SK-N-SH (cell line): Measurements from ENCODE around the gene FPR2. TPM values are rescaled to one million over a fixed set of nuclear protein-coding genes. Genes with fewer than 3 reads are reported as not detected.

ENCODE experiments used
- CTCF ChIA-PET: fragments of 300-600, 350-600 bp; formaldehyde crosslinking; extraction: SDS; loops from one replicate; lab custom pipeline; 2021; lab: Yijun Ruan, JAX
- POLR2A ChIA-PET: fragments of 350-600 bp; sonication (Branson Sonifier 250); formaldehyde crosslinking; extraction: SDS; loops from one replicate; lab custom pipeline; 2020; ENCODE audit warnings: antibody characterized with exemption, inconsistent platforms; lab: Yijun Ruan, JAX
- DNase-seq: peaks from one replicate; pipeline ENCODE4 v3.0.0; 2012
- H2AFZ ChIP-seq: fragments of 200-600 bp; sonication (generic); 2 replicates; pipeline ENCODE4 v1.8.1; 2016; ENCODE audit warnings: antibody characterized with exemption, mild to moderate bottlenecking, low read depth
- H3F3A ChIP-seq: fragments of 200-600 bp; sonication (generic); replicated peaks from 2 replicates; pipeline ENCODE3; 2016; ENCODE audit warnings: antibody characterized with exemption, mild to moderate bottlenecking; ENCODE audit not compliant: insufficient read depth
- H3K27ac ChIP-seq, 2 experiments: fragments of 200-500 bp in 1 of 2; fragments of 200-600 bp in 1 of 2; sonication (Bioruptor generic) in 1 of 2; sonication (generic), shearing (Covaris generic) in 1 of 2; 2 replicates each; pipeline versions ENCODE4 v1.5.1 to v1.6.1; 2014 to 2016; ENCODE audit warnings: low read depth in 2 of 2, inconsistent platforms in 1 of 2, low read length in 1 of 2, mild to moderate bottlenecking in 1 of 2, mixed read lengths in 1 of 2
- H3K27me3 ChIP-seq: fragments of 200-600 bp; sonication (generic), shearing (Covaris generic); 2 replicates; pipeline ENCODE4 v1.6.1; 2016; ENCODE audit warnings: mixed run types; ENCODE audit not compliant: insufficient read depth
- H3K36me3 ChIP-seq, 2 experiments: fragments of 200-500 bp in 1 of 2; fragments of 200-600 bp in 1 of 2; sonication (Bioruptor generic) in 1 of 2; sonication (generic) in 1 of 2; replicated peaks in 1 of 2; 2 replicates each; pipeline versions ENCODE3 to v1.5.1; 2014 to 2016; ENCODE audit warnings: low read length in 1 of 2, mild to moderate bottlenecking in 1 of 2; ENCODE audit not compliant: insufficient read depth in 2 of 2, control insufficient read depth in 1 of 2
- H3K4me1 ChIP-seq, 2 experiments: fragments of 200-500 bp in 1 of 2; fragments of 200-600 bp in 1 of 2; sonication (Bioruptor generic) in 1 of 2; sonication (generic), shearing (Covaris generic) in 1 of 2; 2 replicates each; pipeline versions ENCODE4 v1.5.1 to v1.6.1; 2014 to 2016; ENCODE audit warnings: low read depth in 1 of 2, low read length in 1 of 2, mixed run types in 1 of 2; ENCODE audit not compliant: insufficient read depth in 2 of 2, control insufficient read depth in 1 of 2
- H3K4me2 ChIP-seq: fragments of 200-600 bp; sonication (generic), shearing (Covaris generic); 2 replicates; pipeline ENCODE4 v1.6.1; 2017; ENCODE audit warnings: mixed run types
- H3K4me3 ChIP-seq, 2 experiments: fragments of 200-500 bp in 1 of 2; fragments of 200-600 bp in 1 of 2; sonication (Bioruptor generic) in 1 of 2; sonication (generic), shearing (Covaris generic) in 1 of 2; 2 replicates each; pipeline versions ENCODE4 v1.5.1 to v1.8.1; 2014 to 2016; ENCODE audit warnings: low read depth in 2 of 2, inconsistent platforms in 1 of 2, low read length in 1 of 2, mild to moderate bottlenecking in 1 of 2, mixed read lengths in 1 of 2, moderate library complexity in 1 of 2
- H3K79me2 ChIP-seq: fragments of 200-600 bp; sonication (generic); 2 replicates; pipeline ENCODE4 v1.8.1; 2017; ENCODE audit warnings: mild to moderate bottlenecking; ENCODE audit not compliant: insufficient read depth
- H3K9ac ChIP-seq: fragments of 200-600 bp; sonication (generic); 2 replicates; pipeline ENCODE4 v1.6.1; 2017; ENCODE audit warnings: mixed run types
- H3K9me2 ChIP-seq: fragments of 200-600 bp; sonication (generic); 2 replicates; pipeline ENCODE4 v1.6.1; 2017; ENCODE audit warnings: mixed run types
- H3K9me3 ChIP-seq: fragments of 200-600 bp; sonication (generic); 2 replicates; pipeline ENCODE4 v1.6.1; 2017; ENCODE audit warnings: mixed run types, mild to moderate bottlenecking, moderate library complexity
- H4K20me1 ChIP-seq: fragments of 200-600 bp; sonication (generic); 2 replicates; pipeline ENCODE4 v1.6.1; 2017; ENCODE audit warnings: mild to moderate bottlenecking, mixed run types; ENCODE audit not compliant: insufficient read depth
- CHD2 ChIP-seq: fragments of 150-350 bp; IDR thresholded peaks from 2 replicates; pipeline ENCODE4 v1.6.1; 2018; ENCODE audit warnings: low read length; ENCODE audit not compliant: partially characterized antibody
- JUND ChIP-seq: IDR thresholded peaks from 2 replicates; pipeline ENCODE4 v1.4.0; 2012
- RXRA ChIP-seq: IDR thresholded peaks from 2 replicates; pipeline ENCODE4 v1.4.0; 2012; ENCODE audit warnings: low read depth, mild to moderate bottlenecking, borderline replicate concordance
- TCF12 ChIP-seq: IDR thresholded peaks from 2 replicates; pipeline ENCODE4 v1.4.0; 2012
- TEAD4 ChIP-seq: IDR thresholded peaks from 2 replicates; pipeline ENCODE4 v1.4.0; 2012; ENCODE audit warnings: mild to moderate bottlenecking, borderline replicate concordance; ENCODE audit not compliant: insufficient read depth
- WGBS: methylation state at CpG from one replicate; pipeline ENCODE4 v1.1.6; 2017; ENCODE audit warnings: low lambda C conversion rate; 5-methylcytosine and 5-hydroxymethylcytosine counted together
- polyA plus RNA-seq, 3 experiments: library from polyadenylated mRNA; depleted of rRNA; stranded (reverse); fragments of >200 nt; gene quantifications; 2 replicates each; pipeline ENCODE4 v1.2.3, GENCODE V29; 2012
- TF ChIP-seq, protein P1 (sequence below): IDR thresholded peaks from 2 replicates; pipeline ENCODE4 v1.4.0; 2012; ENCODE audit warnings: low read depth, borderline replicate concordance
- TF ChIP-seq, protein P2 (sequence below): IDR thresholded peaks from 2 replicates; pipeline ENCODE4 v1.4.0; 2012; ENCODE audit warnings: low read depth
- TF ChIP-seq, protein P3 (sequence below): IDR thresholded peaks from 2 replicates; pipeline ENCODE4 v1.6.1; 2012; ENCODE audit warnings: mild to moderate bottlenecking, low read depth, low read length, moderate library complexity
- TF ChIP-seq, protein P4 (sequence below): fragments of 150-350 bp; IDR thresholded peaks from 2 replicates; pipeline ENCODE4 v1.6.1; 2016; ENCODE audit warnings: mild to moderate bottlenecking, low read depth, low read length
- TF ChIP-seq, protein P5 (sequence below): fragments of 200-600 bp; sonication (generic); IDR thresholded peaks from 2 replicates; pipeline ENCODE4 v1.6.1; 2017; ENCODE audit warnings: antibody characterized with exemption, mild to moderate bottlenecking, moderate library complexity
- TF ChIP-seq, protein P6 (sequence below): IDR thresholded peaks from 2 replicates; pipeline ENCODE4; 2012

The FPR2 gene
- polyA plus RNA-seq, 1 of the 3 experiments (the other 2 are of a cell fraction) = not detected

DNA sequence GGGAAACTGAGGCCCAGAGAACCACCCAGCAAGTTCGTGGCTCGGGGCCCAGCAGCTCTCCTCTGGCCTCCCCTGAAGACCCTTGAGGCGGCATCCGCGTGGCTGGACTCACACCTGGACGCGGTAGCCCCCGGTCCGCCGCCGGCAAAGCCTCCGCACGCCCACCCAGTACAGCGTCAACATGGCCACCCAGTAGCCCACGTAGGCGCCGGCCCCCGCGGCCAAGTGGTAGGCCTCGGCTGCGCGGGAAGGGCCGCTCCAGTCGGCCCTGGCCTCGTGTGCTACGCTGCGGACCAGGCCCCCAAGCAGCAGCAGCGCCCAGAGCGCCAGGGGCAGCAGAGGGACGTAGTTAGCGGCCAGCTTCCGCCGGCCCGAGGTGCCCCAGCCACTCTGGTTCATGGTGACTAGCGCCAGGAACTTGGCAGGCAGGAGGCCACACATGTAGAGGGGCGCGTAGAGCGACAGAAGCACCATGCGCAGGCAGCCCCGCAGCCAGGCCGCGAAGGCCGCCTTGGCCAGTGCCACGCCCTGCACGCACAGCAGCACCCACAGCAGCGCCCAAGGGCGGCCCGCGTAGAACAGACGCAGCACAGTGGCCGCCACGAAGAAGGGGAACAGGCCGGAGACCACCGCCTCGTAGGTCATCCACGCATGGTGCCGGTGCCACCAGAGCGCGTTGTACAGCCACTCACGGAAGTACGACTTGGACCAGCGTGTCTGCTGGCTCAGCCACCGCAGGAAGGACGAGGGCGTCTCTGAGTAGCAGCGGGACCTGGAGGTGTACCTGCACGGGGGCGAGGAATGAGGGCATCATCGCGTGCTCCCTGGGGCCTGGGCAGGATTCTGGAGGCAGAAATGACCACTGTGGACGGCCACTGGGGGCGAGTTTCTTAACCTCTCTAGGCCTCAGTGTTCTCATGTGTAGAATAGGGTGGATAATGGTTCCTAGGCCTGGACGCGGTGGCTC is 47.4 kb upstream of the FPR2 start:
- Histone ChIP-seq H4K20me1 (no peaks in the 10 kb centered on the region), H3F3A (peaks cover 21% of the 10 kb centered on the region), H3K79me2 (no peaks in the 10 kb centered on the region), H3K9me2 (no peaks in the 10 kb centered on the region), H3K9ac (no peak overlapping the region), H3K4me3 (no peak overlapping the region), H3K36me3 (peaks cover 0 to 1% of the 10 kb centered on the region in 2 experiments), H3K9me3 (no peaks in the 10 kb centered on the region), H3K4me2 (no peak overlapping the region), H2AFZ (no peak overlapping the region), H3K27ac (no peak overlapping the region), H3K27me3 (peaks cover 22% of the 10 kb centered on the region), H3K4me1 (no peaks in the 10 kb centered on the region)
- ChIA-PET POLR2A (no interaction called here), CTCF (interaction anchor here (1.3 kb wide), 1 partner anchor 64 kb away, joined by 3 read pairs; no protein-coding TSS in a partner anchor)
- DNase-seq = no peak
- WGBS = 86% methylated on average over 32 of the region's 74 CpGs
- no peak for TF ChIP-seq TEAD4
- TF ChIP-seq JUND = no peak
- TF ChIP-seq, protein P1, sequence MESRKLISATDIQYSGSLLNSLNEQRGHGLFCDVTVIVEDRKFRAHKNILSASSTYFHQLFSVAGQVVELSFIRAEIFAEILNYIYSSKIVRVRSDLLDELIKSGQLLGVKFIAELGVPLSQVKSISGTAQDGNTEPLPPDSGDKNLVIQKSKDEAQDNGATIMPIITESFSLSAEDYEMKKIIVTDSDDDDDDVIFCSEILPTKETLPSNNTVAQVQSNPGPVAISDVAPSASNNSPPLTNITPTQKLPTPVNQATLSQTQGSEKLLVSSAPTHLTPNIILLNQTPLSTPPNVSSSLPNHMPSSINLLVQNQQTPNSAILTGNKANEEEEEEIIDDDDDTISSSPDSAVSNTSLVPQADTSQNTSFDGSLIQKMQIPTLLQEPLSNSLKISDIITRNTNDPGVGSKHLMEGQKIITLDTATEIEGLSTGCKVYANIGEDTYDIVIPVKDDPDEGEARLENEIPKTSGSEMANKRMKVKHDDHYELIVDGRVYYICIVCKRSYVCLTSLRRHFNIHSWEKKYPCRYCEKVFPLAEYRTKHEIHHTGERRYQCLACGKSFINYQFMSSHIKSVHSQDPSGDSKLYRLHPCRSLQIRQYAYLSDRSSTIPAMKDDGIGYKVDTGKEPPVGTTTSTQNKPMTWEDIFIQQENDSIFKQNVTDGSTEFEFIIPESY = no peak
- no peak for TF ChIP-seq TCF12
- TF ChIP-seq CHD2 = no peak
- TF ChIP-seq, protein P2, sequence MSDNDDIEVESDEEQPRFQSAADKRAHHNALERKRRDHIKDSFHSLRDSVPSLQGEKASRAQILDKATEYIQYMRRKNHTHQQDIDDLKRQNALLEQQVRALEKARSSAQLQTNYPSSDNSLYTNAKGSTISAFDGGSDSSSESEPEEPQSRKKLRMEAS = no peak

DNA sequence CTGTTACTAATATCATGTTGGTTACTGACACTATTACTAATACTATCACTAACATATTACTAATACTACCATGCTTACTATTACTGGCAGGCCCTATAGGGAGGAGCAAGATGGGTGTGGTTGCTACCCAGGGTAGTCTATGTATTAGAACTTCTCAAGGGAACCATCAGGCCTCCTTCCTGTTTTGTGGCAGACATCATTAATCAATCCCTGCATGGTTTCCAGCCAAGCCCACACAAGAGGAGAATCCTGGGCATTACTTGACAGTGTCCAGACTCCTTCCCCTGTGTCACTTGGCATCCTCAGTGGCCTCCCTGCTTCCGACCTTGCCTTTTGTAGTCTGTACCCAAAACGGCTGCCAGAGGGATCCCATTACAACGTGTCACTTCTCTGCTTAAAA is 46.1 kb upstream of the FPR2 start:
- peaks cover 34% of the 10 kb centered on the region for H3K27me3 ChIP-seq
- H3F3A ChIP-seq = peaks cover 8% of the 10 kb centered on the region
- no peaks in the 10 kb centered on the region for H3K9me3 ChIP-seq
- H3K79me2 ChIP-seq = no peaks in the 10 kb centered on the region
- DNase-seq = no peak
- H3K36me3 ChIP-seq = no peaks in the 10 kb centered on the region
- no peak overlapping the region for H3K9ac ChIP-seq
- CTCF ChIA-PET = no interaction called here
- H3K27ac ChIP-seq = no peak overlapping the region
- H3K9me2 ChIP-seq = no peaks in the 10 kb centered on the region
- POLR2A ChIA-PET = no interaction called here
- H3K4me3 ChIP-seq = no peak overlapping the region
- H3K4me1 ChIP-seq = no peaks in the 10 kb centered on the region
- WGBS = 10% methylated on average over 3 of the region's 3 CpGs
- H2AFZ ChIP-seq = no peak overlapping the region
- no peak overlapping the region for H3K4me2 ChIP-seq
- no peaks in the 10 kb centered on the region for H4K20me1 ChIP-seq
- TF ChIP-seq TEAD4 (no peak), JUND (no peak), RXRA (no peak), CHD2 (no peak)
- TF ChIP-seq, protein P3, sequence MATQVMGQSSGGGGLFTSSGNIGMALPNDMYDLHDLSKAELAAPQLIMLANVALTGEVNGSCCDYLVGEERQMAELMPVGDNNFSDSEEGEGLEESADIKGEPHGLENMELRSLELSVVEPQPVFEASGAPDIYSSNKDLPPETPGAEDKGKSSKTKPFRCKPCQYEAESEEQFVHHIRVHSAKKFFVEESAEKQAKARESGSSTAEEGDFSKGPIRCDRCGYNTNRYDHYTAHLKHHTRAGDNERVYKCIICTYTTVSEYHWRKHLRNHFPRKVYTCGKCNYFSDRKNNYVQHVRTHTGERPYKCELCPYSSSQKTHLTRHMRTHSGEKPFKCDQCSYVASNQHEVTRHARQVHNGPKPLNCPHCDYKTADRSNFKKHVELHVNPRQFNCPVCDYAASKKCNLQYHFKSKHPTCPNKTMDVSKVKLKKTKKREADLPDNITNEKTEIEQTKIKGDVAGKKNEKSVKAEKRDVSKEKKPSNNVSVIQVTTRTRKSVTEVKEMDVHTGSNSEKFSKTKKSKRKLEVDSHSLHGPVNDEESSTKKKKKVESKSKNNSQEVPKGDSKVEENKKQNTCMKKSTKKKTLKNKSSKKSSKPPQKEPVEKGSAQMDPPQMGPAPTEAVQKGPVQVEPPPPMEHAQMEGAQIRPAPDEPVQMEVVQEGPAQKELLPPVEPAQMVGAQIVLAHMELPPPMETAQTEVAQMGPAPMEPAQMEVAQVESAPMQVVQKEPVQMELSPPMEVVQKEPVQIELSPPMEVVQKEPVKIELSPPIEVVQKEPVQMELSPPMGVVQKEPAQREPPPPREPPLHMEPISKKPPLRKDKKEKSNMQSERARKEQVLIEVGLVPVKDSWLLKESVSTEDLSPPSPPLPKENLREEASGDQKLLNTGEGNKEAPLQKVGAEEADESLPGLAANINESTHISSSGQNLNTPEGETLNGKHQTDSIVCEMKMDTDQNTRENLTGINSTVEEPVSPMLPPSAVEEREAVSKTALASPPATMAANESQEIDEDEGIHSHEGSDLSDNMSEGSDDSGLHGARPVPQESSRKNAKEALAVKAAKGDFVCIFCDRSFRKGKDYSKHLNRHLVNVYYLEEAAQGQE = no peak
- TF ChIP-seq, protein P4, sequence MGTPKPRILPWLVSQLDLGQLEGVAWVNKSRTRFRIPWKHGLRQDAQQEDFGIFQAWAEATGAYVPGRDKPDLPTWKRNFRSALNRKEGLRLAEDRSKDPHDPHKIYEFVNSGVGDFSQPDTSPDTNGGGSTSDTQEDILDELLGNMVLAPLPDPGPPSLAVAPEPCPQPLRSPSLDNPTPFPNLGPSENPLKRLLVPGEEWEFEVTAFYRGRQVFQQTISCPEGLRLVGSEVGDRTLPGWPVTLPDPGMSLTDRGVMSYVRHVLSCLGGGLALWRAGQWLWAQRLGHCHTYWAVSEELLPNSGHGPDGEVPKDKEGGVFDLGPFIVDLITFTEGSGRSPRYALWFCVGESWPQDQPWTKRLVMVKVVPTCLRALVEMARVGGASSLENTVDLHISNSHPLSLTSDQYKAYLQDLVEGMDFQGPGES = no peak
- TF ChIP-seq, protein P5, sequence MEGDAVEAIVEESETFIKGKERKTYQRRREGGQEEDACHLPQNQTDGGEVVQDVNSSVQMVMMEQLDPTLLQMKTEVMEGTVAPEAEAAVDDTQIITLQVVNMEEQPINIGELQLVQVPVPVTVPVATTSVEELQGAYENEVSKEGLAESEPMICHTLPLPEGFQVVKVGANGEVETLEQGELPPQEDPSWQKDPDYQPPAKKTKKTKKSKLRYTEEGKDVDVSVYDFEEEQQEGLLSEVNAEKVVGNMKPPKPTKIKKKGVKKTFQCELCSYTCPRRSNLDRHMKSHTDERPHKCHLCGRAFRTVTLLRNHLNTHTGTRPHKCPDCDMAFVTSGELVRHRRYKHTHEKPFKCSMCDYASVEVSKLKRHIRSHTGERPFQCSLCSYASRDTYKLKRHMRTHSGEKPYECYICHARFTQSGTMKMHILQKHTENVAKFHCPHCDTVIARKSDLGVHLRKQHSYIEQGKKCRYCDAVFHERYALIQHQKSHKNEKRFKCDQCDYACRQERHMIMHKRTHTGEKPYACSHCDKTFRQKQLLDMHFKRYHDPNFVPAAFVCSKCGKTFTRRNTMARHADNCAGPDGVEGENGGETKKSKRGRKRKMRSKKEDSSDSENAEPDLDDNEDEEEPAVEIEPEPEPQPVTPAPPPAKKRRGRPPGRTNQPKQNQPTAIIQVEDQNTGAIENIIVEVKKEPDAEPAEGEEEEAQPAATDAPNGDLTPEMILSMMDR = no peak
- TF ChIP-seq, protein P6, sequence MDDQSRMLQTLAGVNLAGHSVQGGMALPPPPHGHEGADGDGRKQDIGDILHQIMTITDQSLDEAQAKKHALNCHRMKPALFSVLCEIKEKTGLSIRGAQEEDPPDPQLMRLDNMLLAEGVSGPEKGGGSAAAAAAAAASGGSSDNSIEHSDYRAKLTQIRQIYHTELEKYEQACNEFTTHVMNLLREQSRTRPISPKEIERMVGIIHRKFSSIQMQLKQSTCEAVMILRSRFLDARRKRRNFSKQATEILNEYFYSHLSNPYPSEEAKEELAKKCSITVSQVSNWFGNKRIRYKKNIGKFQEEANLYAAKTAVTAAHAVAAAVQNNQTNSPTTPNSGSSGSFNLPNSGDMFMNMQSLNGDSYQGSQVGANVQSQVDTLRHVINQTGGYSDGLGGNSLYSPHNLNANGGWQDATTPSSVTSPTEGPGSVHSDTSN = no peak
- TF ChIP-seq, protein P1 = no peak
